ENCODE data around the gene BMP3.

Gene BMP3

DNA sequence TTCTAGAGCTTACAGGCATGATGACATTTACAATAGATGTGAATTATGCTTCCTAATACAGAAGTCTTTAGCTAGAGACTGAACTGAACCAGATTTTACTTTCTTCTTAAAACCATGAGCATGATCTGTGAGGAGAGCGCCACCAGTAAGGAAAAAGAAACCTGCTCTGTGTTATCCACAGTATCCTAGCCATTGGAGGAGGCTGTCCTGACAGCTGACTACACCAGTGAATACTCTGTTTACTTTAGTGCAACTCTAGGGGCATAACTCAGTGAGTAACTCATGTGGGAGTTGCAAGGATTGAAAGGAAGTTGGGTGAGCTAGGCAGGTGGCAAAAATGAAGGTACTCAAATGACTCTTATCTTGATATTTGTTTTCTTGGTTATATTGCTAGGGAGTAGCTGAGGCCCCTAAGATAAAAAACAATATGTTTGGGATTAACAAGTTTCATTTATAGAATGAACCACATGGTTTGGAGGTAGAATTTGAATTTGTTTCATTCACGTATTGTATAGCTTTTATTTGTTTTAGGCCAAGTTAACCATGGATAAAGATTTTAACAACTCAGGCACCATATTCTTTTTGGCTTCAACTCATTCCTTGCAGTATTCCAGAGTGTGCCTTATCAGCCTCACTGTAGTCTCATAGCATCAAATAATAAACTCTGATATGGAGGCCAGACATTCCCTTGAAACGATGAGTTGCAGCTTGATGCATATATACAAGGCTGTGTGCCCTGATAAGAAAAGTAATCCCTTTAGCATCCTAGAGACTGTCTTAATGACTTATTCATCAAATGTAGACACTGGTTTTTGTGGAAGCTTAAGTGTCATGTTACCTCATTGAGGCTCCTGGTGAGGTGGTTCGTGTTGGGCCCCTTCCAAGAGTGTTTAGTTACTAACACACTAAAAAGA is 2.5 kb downstream of the BMP3 start:
- Histone ChIP-seq H3K36me3 (ENCODE audit: control insufficient read depth in 1 of 2, insufficient read depth in 2 of 2, low read depth in 1 of 2, low read length in 2 of 2) (no peaks in the 10 kb centered on the region), H3K27ac (ENCODE audit: low read length, poor library complexity, severe bottlenecking) (no peak overlapping the region), H2BK5ac (ENCODE audit: low read depth, low read length, poor library complexity, severe bottlenecking) (no peak overlapping the region), H3K4me2 (ENCODE audit: low read length, poor library complexity, severe bottlenecking) (no peak overlapping the region), H3K79me1 (replicated peaks; ENCODE audit: low read length, poor library complexity, severe bottlenecking) (no peaks in the 10 kb centered on the region), H2AFZ (ENCODE audit: low read depth, low read length) (no peak overlapping the region), H4K91ac (ENCODE audit: low read length) (no peak overlapping the region), H2BK15ac (ENCODE audit: low read depth, poor library complexity, severe bottlenecking) (no peak overlapping the region), H2AK5ac (ENCODE audit: low read length, severe bottlenecking) (no peak overlapping the region), H3K18ac (ENCODE audit: low read depth in 1 of 2, low read length in 2 of 2) (no peak overlapping the region), H3K4ac (ENCODE audit: low read depth in 1 of 2, low read length in 2 of 2) (no peak overlapping the region), H4K8ac (ENCODE audit: low read length) (no peak overlapping the region), H3K4me1 (ENCODE audit: control insufficient read depth, insufficient read depth, low read depth, low read length) (peaks cover 10% of the 10 kb centered on the region), H3K14ac (ENCODE audit: low read length in 2 of 2) (no peak overlapping the region), H2BK12ac (ENCODE audit: low read length in 2 of 2) (no peak overlapping the region), H3K9ac (ENCODE audit: low read length) (no peak overlapping the region), H3K4me3 (ENCODE audit: insufficient read depth in 1 of 2, low read depth in 1 of 2, low read length in 2 of 2) (no peak overlapping the region), H2BK120ac (ENCODE audit: low read depth, low read length) (no peak overlapping the region), H3K9me3 (ENCODE audit: control insufficient read depth, low read length) (no peaks in the 10 kb centered on the region), H3K23ac (ENCODE audit: low read length in 2 of 2) (no peak overlapping the region), H3K27me3 (ENCODE audit: control insufficient read depth in 1 of 2, insufficient read depth in 1 of 2, low read length in 2 of 2) (peaks cover 20 to 67% of the 10 kb centered on the region in 2 experiments)
- WGBS: 95% methylated on average over 2 of the region's 4 CpGs
- DNase-seq: no peak

DNA sequence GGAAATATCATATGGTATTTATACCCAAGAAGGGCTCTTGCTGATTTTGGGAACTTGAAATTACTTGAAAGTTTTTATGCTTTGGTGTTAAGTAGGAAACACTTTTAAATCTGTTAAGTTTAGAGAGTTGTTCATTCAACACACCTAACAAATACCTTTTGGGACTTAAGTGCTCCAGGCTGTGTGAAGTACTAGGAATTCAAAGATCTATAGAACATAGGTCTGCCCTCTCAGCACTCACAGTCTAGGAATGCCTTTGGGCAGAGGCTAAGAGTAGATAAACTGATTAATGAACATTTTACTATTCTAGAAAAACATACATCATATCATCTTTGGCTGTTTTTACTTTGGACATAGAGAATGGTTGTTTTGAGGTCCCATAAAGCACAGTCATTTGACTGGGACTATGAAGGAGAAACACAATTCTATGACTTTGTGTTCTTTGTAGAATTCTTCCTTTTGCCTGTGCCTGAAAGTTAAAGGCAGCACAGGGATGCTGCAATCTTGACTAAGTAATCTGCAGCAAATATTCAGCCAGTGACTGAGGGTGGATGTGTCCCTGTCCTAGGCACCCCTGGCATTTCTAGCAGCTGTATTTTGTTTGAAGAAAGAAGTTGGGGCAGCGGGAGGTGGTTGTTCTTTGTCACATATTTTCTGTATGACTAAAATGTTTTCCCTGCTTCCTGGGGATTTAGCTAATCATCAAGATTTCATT is 8.3 kb downstream of the BMP3 start:
- Histone ChIP-seq H2AK5ac (ENCODE audit: low read length, severe bottlenecking) (no peak overlapping the region), H3K4ac (ENCODE audit: low read depth in 1 of 2, low read length in 2 of 2) (no peak overlapping the region), H2AFZ (ENCODE audit: low read depth, low read length) (no peak overlapping the region), H3K79me1 (replicated peaks; ENCODE audit: low read length, poor library complexity, severe bottlenecking) (no peaks in the 10 kb centered on the region), H3K14ac (ENCODE audit: low read length in 2 of 2) (no peak overlapping the region), H4K8ac (ENCODE audit: low read length) (no peak overlapping the region), H3K27me3 (ENCODE audit: control insufficient read depth in 1 of 2, insufficient read depth in 1 of 2, low read length in 2 of 2) (peaks cover 0 to 17% of the 10 kb centered on the region in 2 experiments), H2BK12ac (ENCODE audit: low read length in 2 of 2) (no peak overlapping the region), H2BK120ac (ENCODE audit: low read depth, low read length) (no peak overlapping the region), H2BK5ac (ENCODE audit: low read depth, low read length, poor library complexity, severe bottlenecking) (no peak overlapping the region), H3K4me1 (ENCODE audit: control insufficient read depth, insufficient read depth, low read depth, low read length) (peaks cover 4% of the 10 kb centered on the region), H3K18ac (ENCODE audit: low read depth in 1 of 2, low read length in 2 of 2) (no peak overlapping the region), H3K9me3 (ENCODE audit: control insufficient read depth, low read length) (no peaks in the 10 kb centered on the region), H3K23ac (ENCODE audit: low read length in 2 of 2) (no peak overlapping the region), H3K36me3 (ENCODE audit: control insufficient read depth in 1 of 2, insufficient read depth in 2 of 2, low read depth in 1 of 2, low read length in 2 of 2) (no peaks in the 10 kb centered on the region), H3K9ac (ENCODE audit: low read length) (no peak overlapping the region), H3K27ac (ENCODE audit: low read length, poor library complexity, severe bottlenecking) (no peak overlapping the region), H3K4me3 (ENCODE audit: insufficient read depth in 1 of 2, low read depth in 1 of 2, low read length in 2 of 2) (no peak overlapping the region), H4K91ac (ENCODE audit: low read length) (no peak overlapping the region), H3K4me2 (ENCODE audit: low read length, poor library complexity, severe bottlenecking) (no peak overlapping the region), H2BK15ac (ENCODE audit: low read depth, poor library complexity, severe bottlenecking) (no peak overlapping the region)
- no CpG with 5 or more reads among the region's 1 CpG for WGBS
- no peak for DNase-seq

DNA sequence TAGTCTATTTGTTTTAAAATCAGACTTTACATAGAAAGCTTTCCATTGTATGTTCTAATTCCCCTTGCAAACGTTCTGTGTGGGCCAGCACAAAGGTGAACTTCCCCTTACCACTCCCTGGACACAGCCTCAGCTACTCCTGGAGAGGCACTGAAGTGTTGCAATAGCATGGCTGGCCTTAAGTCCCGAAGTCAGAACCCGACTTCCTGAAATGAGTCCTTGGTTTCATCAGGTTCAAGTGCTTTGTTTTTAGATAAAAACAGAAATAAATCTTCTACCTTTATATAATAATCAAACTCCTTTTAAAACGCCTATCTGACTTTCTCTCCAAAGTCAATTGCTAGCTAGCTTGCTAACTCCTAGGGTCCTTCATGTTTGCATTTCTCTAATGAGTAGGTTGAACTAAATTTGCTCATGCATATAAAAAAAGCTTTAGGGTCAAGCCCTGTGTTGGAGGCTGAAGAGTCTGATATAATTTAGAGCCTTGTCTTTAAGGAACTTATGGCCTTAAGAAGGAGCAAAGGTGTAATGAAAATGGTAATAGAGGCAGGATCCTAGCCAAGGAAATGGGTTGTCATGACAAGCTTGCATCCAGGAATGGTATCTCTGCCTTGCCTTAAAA is 9.0 kb downstream of the BMP3 start:
- WGBS: 0% methylated on average over 1 of the region's 4 CpGs
- no peak overlapping the region for H3K18ac ChIP-seq (ENCODE audit: low read depth in 1 of 2, low read length in 2 of 2)
- no peak overlapping the region for H3K23ac ChIP-seq (ENCODE audit: low read length in 2 of 2)
- no peak overlapping the region for H3K14ac ChIP-seq (ENCODE audit: low read length in 2 of 2)
- H2AFZ ChIP-seq (ENCODE audit: low read depth, low read length): no peak overlapping the region
- H2BK15ac ChIP-seq (ENCODE audit: low read depth, poor library complexity, severe bottlenecking): no peak overlapping the region
- H3K4me1 ChIP-seq (ENCODE audit: control insufficient read depth, insufficient read depth, low read depth, low read length): peaks cover 4% of the 10 kb centered on the region
- no peak overlapping the region for H2BK12ac ChIP-seq (ENCODE audit: low read length in 2 of 2)
- H4K91ac ChIP-seq (ENCODE audit: low read length): no peak overlapping the region
- no peak overlapping the region for H3K4me2 ChIP-seq (ENCODE audit: low read length, poor library complexity, severe bottlenecking)
- H3K79me1 ChIP-seq (replicated peaks; ENCODE audit: low read length, poor library complexity, severe bottlenecking): no peaks in the 10 kb centered on the region
- no peak overlapping the region for H3K9ac ChIP-seq (ENCODE audit: low read length)
- no peak for DNase-seq
- H3K27ac ChIP-seq (ENCODE audit: low read length, poor library complexity, severe bottlenecking): no peak overlapping the region
- H2BK120ac ChIP-seq (ENCODE audit: low read depth, low read length): no peak overlapping the region
- H3K9me3 ChIP-seq (ENCODE audit: control insufficient read depth, low read length): no peaks in the 10 kb centered on the region
- H3K36me3 ChIP-seq (ENCODE audit: control insufficient read depth in 1 of 2, insufficient read depth in 2 of 2, low read depth in 1 of 2, low read length in 2 of 2): no peaks in the 10 kb centered on the region
- no peak overlapping the region for H2AK5ac ChIP-seq (ENCODE audit: low read length, severe bottlenecking)
- H4K8ac ChIP-seq (ENCODE audit: low read length): no peak overlapping the region
- no peak overlapping the region for H2BK5ac ChIP-seq (ENCODE audit: low read depth, low read length, poor library complexity, severe bottlenecking)
- H3K4ac ChIP-seq (ENCODE audit: low read depth in 1 of 2, low read length in 2 of 2): no peak overlapping the region
- H3K4me3 ChIP-seq (ENCODE audit: insufficient read depth in 1 of 2, low read depth in 1 of 2, low read length in 2 of 2): no peak overlapping the region
- peaks cover 0 to 12% of the 10 kb centered on the region in 2 experiments for H3K27me3 ChIP-seq (ENCODE audit: control insufficient read depth in 1 of 2, insufficient read depth in 1 of 2, low read length in 2 of 2)
